ENCODE results near the gene FAM221B.
A peak's percentile ranks its signal among the peaks of the same experiment; 100 is the strongest.

DNA sequence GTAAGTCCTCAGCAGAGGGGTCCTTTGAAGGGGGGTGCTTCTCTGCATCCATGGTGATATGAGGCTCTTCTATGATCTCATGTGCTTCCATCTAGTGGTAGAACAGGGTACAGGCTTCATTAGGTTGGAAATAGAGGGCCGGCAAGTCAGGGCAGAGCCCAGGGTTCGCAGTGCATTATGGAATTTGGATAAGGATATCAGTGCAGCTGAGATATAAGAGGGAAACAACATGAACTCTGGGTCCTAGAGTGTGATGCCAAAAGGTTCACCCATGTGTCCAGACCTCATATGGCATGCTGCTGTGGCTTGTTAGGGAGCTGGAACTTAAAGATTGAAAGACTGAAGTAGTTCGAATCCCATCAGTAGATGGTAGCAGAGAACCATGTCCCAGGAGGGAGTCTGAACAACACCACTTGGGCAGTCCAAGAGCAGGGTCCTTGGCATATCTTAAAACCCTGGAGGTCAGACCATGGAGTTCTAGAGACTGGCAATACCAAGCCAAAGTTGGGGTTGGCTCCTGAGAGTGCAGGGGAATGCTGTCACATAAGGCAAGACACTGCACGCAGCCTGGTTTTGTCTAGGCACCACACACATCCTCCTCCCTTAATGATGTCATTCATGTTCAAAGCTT, 2.3 kb downstream of the FAM221B start:
- no peak for TF ChIP-seq POLR2A (IDR thresholded peaks at IDR 0.05)
- TF ChIP-seq, protein P1, sequence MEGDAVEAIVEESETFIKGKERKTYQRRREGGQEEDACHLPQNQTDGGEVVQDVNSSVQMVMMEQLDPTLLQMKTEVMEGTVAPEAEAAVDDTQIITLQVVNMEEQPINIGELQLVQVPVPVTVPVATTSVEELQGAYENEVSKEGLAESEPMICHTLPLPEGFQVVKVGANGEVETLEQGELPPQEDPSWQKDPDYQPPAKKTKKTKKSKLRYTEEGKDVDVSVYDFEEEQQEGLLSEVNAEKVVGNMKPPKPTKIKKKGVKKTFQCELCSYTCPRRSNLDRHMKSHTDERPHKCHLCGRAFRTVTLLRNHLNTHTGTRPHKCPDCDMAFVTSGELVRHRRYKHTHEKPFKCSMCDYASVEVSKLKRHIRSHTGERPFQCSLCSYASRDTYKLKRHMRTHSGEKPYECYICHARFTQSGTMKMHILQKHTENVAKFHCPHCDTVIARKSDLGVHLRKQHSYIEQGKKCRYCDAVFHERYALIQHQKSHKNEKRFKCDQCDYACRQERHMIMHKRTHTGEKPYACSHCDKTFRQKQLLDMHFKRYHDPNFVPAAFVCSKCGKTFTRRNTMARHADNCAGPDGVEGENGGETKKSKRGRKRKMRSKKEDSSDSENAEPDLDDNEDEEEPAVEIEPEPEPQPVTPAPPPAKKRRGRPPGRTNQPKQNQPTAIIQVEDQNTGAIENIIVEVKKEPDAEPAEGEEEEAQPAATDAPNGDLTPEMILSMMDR (IDR thresholded peaks at IDR 0.05): peak; percentile 71 to 86 (median 81)
